Activated CD4-positive, alpha-beta T cell treated with anti-CD3 and anti-CD28 coated beads, Interleukin-2, Interleukin-6, amounts not matched to agents 100 ng/mL and 50 ng/mL, durations not matched to agents 16 hours and 8 hours (primary cell): ENCODE results near the gene SZRD1.

Experiments
- DNase-seq: peaks from one replicate; pipeline ENCODE4 v3.0.0-alpha.2; 2020

SZRD1 gene

DNA sequence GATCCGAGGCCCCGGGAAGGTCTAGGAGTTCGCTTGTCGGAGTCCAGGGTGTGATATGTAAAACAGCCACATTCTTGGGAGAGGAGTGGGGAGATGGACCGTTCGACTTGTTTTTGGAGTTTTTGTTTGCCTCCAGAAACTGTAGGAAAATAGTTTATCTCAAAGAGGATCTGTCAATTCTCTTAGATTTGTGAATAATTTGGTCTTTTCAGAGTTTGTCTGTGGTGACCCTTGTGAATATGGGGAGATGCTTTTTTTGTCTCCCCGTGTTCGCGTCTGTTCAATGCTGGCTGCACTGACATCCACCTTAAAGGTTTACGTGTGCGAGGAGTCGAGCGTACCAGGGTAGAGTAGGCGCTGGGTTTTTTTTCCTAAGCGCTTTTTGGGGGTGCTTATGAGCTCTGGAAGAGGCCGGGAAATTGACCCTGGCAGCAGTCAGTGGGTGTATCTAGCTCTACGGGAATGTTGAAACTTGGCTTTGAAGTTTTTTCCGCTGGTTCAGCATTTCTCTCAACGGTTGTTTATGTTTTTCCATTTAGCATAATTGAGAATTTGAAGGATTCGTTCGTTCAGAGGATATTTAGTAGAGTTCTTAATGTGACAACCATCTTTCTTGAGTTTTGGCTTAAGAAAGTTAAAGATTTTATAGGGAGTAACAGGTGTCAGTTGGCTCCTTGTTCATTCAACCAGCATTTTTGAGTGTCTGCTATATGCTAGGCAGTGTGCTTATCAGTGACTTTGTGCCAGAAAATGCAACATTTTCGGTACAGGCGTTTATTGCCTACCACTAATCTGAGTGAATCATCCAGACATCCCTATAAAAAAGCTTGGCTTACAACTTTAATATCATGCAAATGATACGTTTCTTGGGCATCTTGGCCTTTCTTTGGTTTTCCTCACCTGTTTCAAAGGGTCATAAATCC, 1.2 kb downstream of the SZRD1 start:
- DNase-seq = no peak

DNA sequence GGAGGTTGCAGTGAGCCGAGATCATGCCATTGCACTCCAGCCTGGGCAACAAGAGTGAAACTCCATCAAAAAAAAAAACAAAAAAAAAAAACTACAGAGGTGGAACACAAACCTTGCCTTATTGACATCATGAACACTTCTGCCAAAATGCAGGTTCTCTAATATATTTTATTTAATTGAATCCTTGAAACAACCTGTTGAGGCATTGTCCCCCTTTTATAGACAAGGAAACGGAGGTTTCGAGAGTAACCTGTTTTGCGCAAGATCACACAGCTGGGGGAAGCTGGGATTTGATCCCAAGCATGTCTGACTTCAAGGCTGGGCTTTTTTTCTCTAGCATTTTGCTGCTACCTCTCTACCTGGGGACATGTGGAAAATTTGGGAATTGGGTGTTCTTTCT, 2.8 kb downstream of the SZRD1 start:
- no peak for DNase-seq

GRCh38 chr1:16371725-16372124, 4.7 kb downstream of the SZRD1 start:
- DNase-seq = peak; percentile 78

- DNase-seq = no peak
These were observed 5.7 kb downstream of the SZRD1 start for GRCh38 chr1:16372535-16373285.

DNA sequence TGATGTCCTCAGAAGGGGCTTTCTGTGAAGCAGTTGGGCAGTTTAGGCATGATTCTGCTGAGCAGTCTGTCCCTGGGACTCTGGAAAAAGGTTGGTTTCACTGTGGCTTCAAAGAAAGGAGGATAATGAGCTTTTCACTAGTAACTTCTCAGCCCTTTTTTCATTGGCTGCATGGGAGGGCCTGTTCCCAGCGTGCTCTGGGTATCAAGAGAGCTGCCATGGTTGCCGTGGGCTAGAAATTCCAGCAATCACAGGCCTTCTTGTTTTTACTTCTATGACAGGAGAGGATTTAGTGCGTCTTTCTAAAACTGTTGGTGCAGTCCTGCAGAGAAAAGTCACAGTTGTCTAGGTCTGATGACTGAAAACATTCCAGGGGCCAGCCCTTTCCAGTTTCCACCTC, 7.2 kb downstream of the SZRD1 start:
- no peak for DNase-seq

DNA sequence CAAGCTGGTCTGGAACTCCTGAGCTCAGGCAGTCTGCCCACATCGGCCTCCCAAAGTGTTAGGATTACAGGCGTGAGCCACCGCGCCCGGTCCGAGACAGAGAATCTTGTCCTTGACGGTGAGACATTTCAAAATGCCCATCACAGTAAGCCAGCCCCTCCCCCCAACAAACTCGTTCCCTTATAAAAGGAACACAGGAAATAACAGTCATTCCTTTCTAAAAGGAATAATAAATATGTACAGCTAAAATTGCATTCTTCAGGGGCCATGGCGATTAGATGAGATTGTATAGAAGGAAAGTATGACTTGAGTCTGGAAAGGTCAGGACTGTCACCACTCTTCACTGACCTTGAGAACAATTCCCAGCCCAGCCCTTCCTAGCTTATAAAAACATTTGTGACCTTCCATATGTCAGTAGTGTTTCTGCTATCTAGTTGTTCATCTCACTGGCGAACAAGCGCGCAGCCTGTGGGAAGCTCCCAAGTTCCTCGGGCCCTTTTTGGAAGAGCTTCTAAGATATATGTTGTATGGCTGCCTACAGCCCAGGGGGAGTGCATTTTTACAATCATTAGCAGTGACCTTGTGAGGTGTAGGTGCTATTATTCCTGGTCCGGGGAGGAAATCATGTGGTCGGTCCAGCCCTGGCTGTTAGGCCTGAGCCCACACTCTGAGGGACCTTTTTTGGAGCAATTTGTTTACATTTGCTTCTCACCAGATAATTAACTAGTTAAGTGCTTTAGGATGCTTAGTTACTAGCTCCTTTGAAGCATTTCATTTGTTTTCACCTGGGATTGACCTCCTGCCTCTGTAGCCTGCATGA, 8.7 kb downstream of the SZRD1 start:
- DNase-seq = no peak

DNA sequence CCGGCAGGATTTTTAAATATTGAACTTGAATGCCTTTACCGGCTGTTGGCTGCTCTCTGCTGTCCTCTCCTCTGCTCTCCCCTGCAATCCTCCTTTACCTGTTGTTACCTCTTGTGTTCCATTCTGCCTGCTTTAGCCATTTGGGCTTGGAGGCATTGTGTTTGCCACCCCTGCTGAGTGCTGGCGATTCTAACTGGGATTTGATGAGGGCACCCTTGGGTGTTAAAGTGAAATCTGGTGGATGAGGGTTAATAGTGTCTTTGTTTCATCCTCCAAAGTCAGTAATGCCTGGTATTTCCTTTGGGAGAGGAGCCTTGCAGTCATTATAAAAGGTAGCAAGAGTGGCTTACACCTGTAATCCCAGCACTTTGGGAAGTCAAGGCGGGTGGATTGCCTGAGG, 9.9 kb downstream of the SZRD1 start:
- DNase-seq = no peak

- no peak for DNase-seq
These were observed 11.4 kb downstream of the SZRD1 start for GRCh38 chr1:16378443-16378842.

DNA sequence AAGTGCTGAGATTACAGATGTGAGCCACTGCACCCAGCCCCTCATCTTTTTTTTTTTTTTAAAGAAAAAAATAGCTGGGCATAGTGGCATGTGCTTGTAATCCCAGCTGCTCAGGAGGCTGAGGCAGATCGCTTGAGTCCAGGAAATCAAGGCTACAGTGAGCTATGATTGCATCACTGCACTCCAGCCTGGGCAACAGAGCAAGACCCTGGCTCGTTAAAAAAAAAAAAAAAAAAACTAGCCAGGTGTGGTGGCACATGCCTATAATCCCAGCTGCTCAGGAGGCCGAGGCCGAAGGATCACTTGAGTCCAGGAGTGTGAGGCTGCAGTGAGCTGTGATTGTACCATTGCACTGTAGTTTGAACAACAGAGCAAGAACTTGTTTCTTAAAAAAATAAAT, 13.8 kb downstream of the SZRD1 start:
- no peak for DNase-seq

DNA sequence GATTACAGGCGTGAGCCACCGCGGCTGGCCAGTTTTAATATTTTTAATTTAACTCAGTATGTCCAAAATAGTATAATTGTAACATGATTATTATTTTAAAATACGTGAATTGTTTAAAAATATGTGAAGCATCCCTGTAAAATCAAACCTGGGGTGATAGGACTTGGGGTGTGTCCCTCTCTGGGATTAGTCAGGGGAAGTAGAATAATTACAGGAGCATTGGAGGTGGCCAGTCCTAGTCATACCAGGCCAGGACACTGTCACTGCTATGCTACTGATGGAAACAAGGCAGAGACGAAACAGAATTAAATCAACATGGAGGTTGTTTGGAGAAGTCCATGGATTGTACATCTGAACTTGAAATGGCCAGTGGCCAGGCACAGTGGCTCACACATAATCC, 16.8 kb downstream of the SZRD1 start:
- DNase-seq = no peak

DNA sequence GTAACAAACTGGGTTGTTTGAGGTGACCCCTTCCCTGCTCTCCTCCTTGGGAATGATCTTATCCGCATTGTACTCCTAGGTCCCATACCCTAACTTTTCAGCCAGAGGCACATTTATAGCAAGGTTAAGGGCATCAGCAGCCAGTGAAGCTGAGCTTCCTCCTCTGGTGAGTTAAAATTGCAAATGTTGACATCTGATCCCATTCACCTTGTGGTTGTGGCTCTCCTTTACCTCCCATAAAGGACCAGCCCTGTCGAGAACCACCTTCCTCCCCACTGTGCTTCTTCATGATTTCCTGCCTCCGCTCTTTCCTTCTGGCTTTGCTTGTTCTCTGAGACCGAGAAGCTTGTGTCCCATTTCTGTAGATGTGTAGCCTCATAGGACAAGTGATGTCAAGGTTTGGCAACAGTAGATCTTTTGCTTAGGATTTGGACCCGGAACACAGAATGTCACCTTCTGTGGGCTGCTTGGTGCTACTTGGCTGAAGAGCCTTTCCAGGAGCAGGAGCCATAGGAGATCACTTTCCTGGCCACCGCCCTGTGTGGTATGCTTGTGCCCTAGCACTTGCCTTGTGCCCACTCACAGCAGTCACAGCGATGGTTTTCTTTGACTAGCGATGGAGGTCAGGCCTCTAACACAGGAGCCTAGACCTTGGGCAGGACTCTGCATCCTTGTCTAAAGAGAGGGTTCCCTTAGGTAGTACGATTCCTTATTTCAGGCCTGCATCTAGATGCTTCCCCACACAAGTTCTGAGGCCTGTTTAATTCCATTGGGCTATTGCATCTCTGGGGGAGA, 18.8 kb downstream of the SZRD1 start:
- DNase-seq = no peak

DNA sequence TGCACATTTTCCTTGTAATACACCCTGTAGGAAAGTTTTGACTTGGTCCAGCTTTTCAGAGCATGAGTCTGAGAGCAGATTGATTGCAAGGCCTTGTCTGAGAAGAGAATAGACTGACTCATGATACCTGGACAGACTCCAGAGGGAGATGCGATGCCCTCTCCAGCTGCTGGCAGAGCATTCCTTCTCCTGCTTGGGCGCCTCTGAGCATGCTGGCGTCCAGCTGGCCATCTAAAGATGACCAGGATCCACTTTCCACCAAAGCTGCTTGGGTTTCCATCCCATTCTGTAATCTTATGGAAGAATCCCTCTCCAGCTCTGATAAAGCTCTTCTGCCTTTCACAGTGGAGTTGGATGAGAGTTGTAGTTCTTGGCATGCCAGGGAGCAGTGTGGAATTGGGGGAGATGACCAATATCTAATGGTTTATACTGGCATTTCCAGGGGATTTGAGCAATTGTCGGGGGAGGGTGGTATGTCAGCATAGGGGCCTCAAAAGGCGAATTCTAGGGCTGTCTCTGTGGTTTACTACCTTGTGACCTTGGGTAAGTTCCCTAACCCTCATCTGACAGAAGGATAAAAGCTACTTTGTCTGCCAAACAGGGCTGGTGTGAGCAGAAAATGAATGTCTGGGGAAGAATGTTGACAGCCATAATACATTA, 19.5 kb downstream of the SZRD1 start:
- no peak for DNase-seq

GRCh38 chr1:16387201-16388188, 20.5 kb downstream of the SZRD1 start:
- no peak for DNase-seq

GRCh38 chr1:16391411-16391810, 24.4 kb downstream of the SZRD1 start:
- DNase-seq = peak; percentile 50

DNA sequence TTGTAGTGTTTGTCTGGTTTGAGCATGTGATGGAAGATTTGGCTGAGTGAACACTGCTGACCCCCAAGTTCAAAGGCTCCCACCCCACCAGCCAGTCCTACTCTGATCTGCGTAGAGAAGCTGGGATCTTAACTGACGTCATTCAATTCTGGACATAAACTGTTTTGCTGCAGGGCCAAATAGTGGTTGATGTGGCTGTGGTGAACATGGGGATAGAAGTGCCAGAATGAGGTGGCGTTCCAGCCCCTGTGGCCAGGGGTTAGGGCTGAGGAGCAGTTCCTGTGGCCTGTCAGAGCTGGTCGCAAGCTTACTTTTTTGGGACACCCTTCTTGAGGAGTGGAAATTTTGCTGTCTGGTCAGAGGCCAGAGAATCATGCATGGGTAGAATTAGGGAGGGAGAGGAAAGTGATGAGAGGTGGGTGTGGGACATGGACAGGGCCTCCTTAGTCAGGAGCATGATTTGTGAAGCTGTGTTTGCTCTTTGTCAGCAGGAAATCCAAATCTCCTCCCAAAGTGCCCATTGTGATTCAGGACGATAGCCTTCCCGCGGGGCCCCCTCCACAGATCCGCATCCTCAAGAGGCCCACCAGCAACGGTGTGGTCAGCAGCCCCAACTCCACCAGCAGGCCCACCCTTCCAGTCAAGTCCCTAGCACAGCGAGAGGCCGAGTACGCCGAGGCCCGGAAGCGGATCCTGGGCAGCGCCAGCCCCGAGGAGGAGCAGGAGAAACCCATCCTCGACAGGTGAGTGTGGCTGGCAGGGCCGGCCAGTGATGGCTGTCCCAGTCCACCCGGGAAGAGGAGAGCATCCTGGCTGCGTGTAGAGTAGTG, 25.9 kb downstream of the SZRD1 start:
- DNase-seq = no peak

DNA sequence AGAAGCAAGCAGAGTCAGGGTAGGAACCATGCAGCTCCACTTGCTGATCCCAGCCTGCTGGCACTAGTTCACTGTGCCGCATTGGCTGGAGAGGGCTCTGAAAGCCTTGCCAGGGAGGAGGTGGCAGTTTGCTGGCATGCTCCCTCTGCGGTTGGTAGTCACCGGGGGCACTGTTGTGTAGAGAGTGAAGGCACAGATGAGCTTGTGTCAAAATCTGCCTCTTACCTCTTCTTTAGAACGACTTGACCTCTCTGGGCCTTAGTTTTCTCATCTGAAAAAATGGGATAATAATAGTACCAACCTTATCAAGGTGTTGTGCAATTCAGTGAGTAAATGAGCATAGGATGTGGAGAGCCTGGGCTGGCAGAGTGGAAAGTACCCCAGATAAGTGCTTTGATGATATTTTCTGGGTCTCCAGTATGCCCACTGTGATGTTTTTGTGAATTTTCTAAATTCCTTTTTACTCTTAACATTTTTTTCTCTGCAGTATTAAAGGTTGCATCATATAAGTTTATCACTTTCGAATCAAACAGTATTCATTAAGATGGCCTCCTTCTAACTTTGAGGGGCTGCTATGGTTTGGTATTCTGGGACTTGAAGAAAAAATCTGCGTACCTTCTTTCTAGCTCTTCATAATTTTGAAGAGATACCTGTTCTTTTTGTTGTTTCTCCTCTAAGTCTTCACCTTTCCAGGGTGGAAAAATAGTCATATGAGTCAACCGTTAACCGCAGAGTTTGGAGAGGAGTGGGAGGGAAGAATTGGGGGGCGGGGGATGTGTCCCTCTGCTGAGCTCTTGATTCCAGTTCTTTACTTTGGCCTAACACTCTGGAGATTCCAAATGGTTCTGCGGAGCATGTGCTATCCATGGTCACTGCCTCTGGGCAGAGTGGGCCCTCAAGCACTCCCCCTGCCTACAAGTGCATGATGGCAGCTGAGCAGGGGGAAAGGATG, 26.8 kb downstream of the SZRD1 start:
- no peak for DNase-seq

DNA sequence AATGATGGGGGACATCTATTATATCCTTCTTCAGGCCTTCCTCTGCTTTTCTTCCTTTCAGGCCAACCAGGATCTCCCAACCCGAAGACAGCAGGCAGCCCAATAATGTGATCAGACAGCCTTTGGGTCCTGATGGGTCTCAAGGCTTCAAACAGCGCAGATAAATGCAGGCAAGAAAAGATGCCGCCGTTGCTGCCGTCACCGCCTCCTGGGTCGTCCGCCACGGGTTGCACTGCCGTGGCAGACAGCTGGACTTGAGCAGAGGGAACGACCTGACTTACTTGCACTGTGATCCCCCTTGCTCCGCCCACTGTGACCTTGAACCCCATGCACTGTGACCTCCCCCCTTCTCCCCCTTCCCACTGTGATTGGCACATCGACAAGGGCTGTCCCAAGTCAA, 27.9 kb downstream of the SZRD1 start:
- DNase-seq = no peak

GRCh38 chr1:16396591-16396990, 29.5 kb downstream of the SZRD1 start:
- DNase-seq = no peak
